HepG2 (cell line): ENCODE data around the gene KLHDC1. TPM values are rescaled to one million over a fixed set of nuclear protein-coding genes. Genes with fewer than 3 reads are reported as not detected.

Experiments
- ATAC-seq: fragments of 200-7000 bp; cut with Tn5 transposase; 3 replicates; pipeline ENCODE4 v1.9.1; 2020; ENCODE audit warnings: mild to moderate bottlenecking, moderate library complexity
- Bru-seq: library from RNA; stranded (reverse); fragments of 400-500 nt; gene quantifications from one replicate; lab custom pipeline; 2021; lab: Mats Ljungman, UMichigan
- BruChase-seq, 2 experiments: library from RNA; stranded (reverse); fragments of 400-500 nt; gene quantifications; one replicate each; lab custom pipeline; 2021; lab: Mats Ljungman, UMichigan
- BruUV-seq: library from RNA; stranded (reverse); fragments of 400-500 nt; replicated peaks from 2 replicates; lab custom pipeline; 2021; lab: Mats Ljungman, UMichigan
- CTCF ChIA-PET: fragments of 300-600 bp; formaldehyde crosslinking; extraction: SDS; loops from one replicate; lab custom pipeline; 2021; ENCODE audit warnings: low total read pairs, inconsistent platforms, low intra/inter-chr PET ratio; lab: Yijun Ruan, JAX
- POLR2A ChIA-PET: fragments of 350-600 bp; sonication (Branson Sonifier 250); formaldehyde crosslinking; loops from one replicate; lab custom pipeline; 2020; ENCODE audit warnings: antibody characterized with exemption, inconsistent platforms; lab: Yijun Ruan, JAX
- DNase-seq: peaks from one replicate; pipeline ENCODE4 v3.0.0-alpha.2; 2015; ENCODE audit warnings: low spot score
- FAIRE-seq: peaks from 3 replicates; lab custom pipeline; 2011; peaks lifted over from hg19 to GRCh38; lab: Jason Lieb, UNC
- H2AFZ ChIP-seq: one replicate; pipeline ENCODE4 v1.6.1; 2011; ENCODE audit warnings: low read length, inconsistent platforms
- H3K27ac ChIP-seq: fragments of 300-600 bp; 3 replicates; pipeline ENCODE4 v1.8.0; 2011; ENCODE audit warnings: mixed run types, mild to moderate bottlenecking, mixed read lengths, low read length, inconsistent platforms; ENCODE audit not compliant: insufficient read depth; ENCODE audit errors: extremely low read length
- H3K27me3 ChIP-seq, 2 experiments: fragments of 200-600 bp in 1 of 2; 2 replicates in 1 of 2; 3 replicates in 1 of 2; pipeline versions ENCODE4 v1.6.0 to v1.8.0; 2011; ENCODE audit warnings: low read length in 2 of 2, mild to moderate bottlenecking in 2 of 2, moderate library complexity in 2 of 2, inconsistent platforms in 1 of 2; ENCODE audit not compliant: insufficient read depth in 2 of 2, control insufficient read depth in 1 of 2
- H3K36me3 ChIP-seq, 2 experiments: fragments of 200-600 bp in 1 of 2; replicated peaks in 1 of 2; 2 replicates in 1 of 2; 3 replicates in 1 of 2; pipeline versions ENCODE4 v1.5.1 to v1.8.0; 2011; ENCODE audit warnings: low read length in 2 of 2, inconsistent platforms in 1 of 2; ENCODE audit not compliant: insufficient read depth in 2 of 2, control insufficient read depth in 1 of 2
- H3K4me1 ChIP-seq: 2 replicates; pipeline ENCODE4 v1.5.1; 2012; ENCODE audit warnings: low read length, inconsistent platforms; ENCODE audit not compliant: insufficient read depth
- H3K4me2 ChIP-seq: 2 replicates; pipeline ENCODE4 v1.6.0; 2011; ENCODE audit warnings: low read depth, low read length, inconsistent platforms
- H3K4me3 ChIP-seq, 3 experiments: fragments of 200-600 bp in 1 of 3; sonication (generic), shearing (Covaris generic) in 1 of 3; replicated peaks in 1 of 3; 2 replicates each; pipeline ENCODE4 v1.5.1; 2011 to 2016; ENCODE audit warnings: low read length in 3 of 3, inconsistent platforms in 2 of 3, low read depth in 2 of 3, mild to moderate bottlenecking in 2 of 3, control low read depth in 1 of 3, mixed read lengths in 1 of 3; ENCODE audit not compliant: insufficient read depth in 1 of 3
- H3K79me2 ChIP-seq: one replicate; pipeline ENCODE4 v1.6.1; 2011; ENCODE audit warnings: low read length, inconsistent platforms; ENCODE audit not compliant: insufficient read depth
- H3K9ac ChIP-seq: 2 replicates; pipeline ENCODE4 v1.6.0; 2011; ENCODE audit warnings: mild to moderate bottlenecking, low read depth, low read length, inconsistent platforms; ENCODE audit not compliant: insufficient read depth
- H3K9me3 ChIP-seq: 2 replicates; pipeline ENCODE4 v1.5.1; 2012; ENCODE audit warnings: mild to moderate bottlenecking, low read length
- H4K20me1 ChIP-seq: 2 replicates; pipeline ENCODE4 v1.6.0; 2011; ENCODE audit warnings: inconsistent platforms, mild to moderate bottlenecking, low read length, moderate library complexity; ENCODE audit not compliant: insufficient read depth
- ELF3 ChIP-seq: IDR thresholded peaks from 2 replicates; pipeline ENCODE4 v1.6.1; 2016; ENCODE audit warnings: missing genetic modification reagents, missing compliant biosample characterization
- ELF4 ChIP-seq: sonication (generic); formaldehyde crosslinking; IDR thresholded peaks from 2 replicates; pipeline ENCODE4 v1.5.0; 2020; ENCODE audit warnings: missing genetic modification reagents, mild to moderate bottlenecking, moderate library complexity, borderline replicate concordance
- FOXC1 ChIP-seq: sonication (generic); formaldehyde crosslinking; IDR thresholded peaks from 2 replicates; pipeline ENCODE4 v1.8.0; 2022; ENCODE audit warnings: mild to moderate bottlenecking, missing genetic modification reagents, borderline replicate concordance
- HDAC1 ChIP-seq: sonication (generic); formaldehyde crosslinking; IDR thresholded peaks from 2 replicates; pipeline ENCODE4 v1.5.1; 2020; ENCODE audit warnings: mild to moderate bottlenecking, missing genetic modification reagents
- HNF1A ChIP-seq, 2 experiments: sonication (generic) in 1 of 2; formaldehyde crosslinking in 1 of 2; IDR thresholded peaks; 2 replicates each; pipeline versions ENCODE4 v1.4.0 to v1.6.1; 2016 to 2020; ENCODE audit warnings: borderline replicate concordance in 1 of 2, low read depth in 1 of 2, mild to moderate bottlenecking in 1 of 2, missing genetic modification reagents in 1 of 2
- KLF13 ChIP-seq: sonication (generic); formaldehyde crosslinking; IDR thresholded peaks from 2 replicates; pipeline ENCODE4 v1.4.0; 2020; ENCODE audit warnings: mild to moderate bottlenecking, missing genetic modification reagents
- ZBTB1 ChIP-seq: sonication (generic); formaldehyde crosslinking; IDR thresholded peaks from 2 replicates; pipeline ENCODE4 v1.4.0; 2020; ENCODE audit warnings: missing genetic modification reagents, borderline replicate concordance
- ZNF280B ChIP-seq: sonication (generic); formaldehyde crosslinking; IDR thresholded peaks from 2 replicates; pipeline ENCODE4 v1.5.0; 2020; ENCODE audit warnings: missing genetic modification reagents, mild to moderate bottlenecking, borderline replicate concordance
- ZNF564 ChIP-seq: sonication (generic); formaldehyde crosslinking; IDR thresholded peaks from 2 replicates; pipeline ENCODE4 v1.8.1; 2023; ENCODE audit warnings: mild to moderate bottlenecking, missing genetic modification reagents
- ZNF776 ChIP-seq: sonication (generic); formaldehyde crosslinking; IDR thresholded peaks from 2 replicates; pipeline ENCODE4 v1.4.0; 2020; ENCODE audit warnings: mild to moderate bottlenecking, missing genetic modification reagents
- WGBS: methylation state at CpG from one replicate; pipeline ENCODE4 v1.1.6; 2017; ENCODE audit warnings: low lambda C conversion rate; 5-methylcytosine and 5-hydroxymethylcytosine counted together
- in situ Hi-C: cut with HindIII; loops from 2 replicates; pipeline ENCODE4 v1.10.0; 2017; ENCODE audit warnings: low pct_unique_long_range_greater_than_20kb; ENCODE audit not compliant: extremely low pct_ligation_motif_present
- intact Hi-C: fragments of 100-400 bp; cut with micrococcal nuclease; formaldehyde crosslinking; loops from one replicate; pipeline ENCODE4 v1.10.0; 2022; ENCODE audit not compliant: unreplicated experiment
- long read RNA-seq, 2 experiments: library from RNA in 1 of 2; library from polyadenylated mRNA in 1 of 2; stranded (forward) in 1 of 2; unstranded in 1 of 2; transcript quantifications; one replicate each; pipeline ENCODE4 v2.0.0, GENCODE V29; 2019 to 2022
- polyA minus RNA-seq, 3 experiments: library from RNA; depleted of rRNA, polyadenylated mRNA; stranded (reverse); fragments of >200 nt; gene quantifications; 2 replicates each; pipeline ENCODE4 v1.2.3, GENCODE V29; 2011; ENCODE audit warnings: low replicate concordance in 1 of 3
- polyA plus RNA-seq, 8 experiments: library from polyadenylated mRNA; depleted of rRNA in 3 of 8; stranded (reverse) in 7 of 8; unstranded in 1 of 8; fragments of >200 nt; fragmentation: Illumina TruSeq in 4 of 8; extraction: Trizol in 4 of 8; gene quantifications; 2 replicates each; pipeline versions ENCODE4 v1.2.1 to v1.2.3, GENCODE V29; 2011 to 2016; ENCODE audit warnings: low read depth in 4 of 8, missing spikeins in 1 of 8, mixed read lengths in 1 of 8; ENCODE audit not compliant: insufficient read depth in 1 of 8
- total RNA-seq, 5 experiments: library from RNA; depleted of rRNA; stranded (reverse); fragments of >200 nt; fragmentation: Illumina TruSeq; extraction: Trizol; gene quantifications; 2 replicates each; pipeline ENCODE4 v1.2.3, GENCODE V29; 2016; ENCODE audit warnings: low read depth in 1 of 5

The KLHDC1 gene
- total RNA-seq (2016; rRNA removed; fragmentation: Illumina TruSeq; extraction: Trizol), result 0.11 TPM in 1 of 2 replicates, not detected in the other
- 0.61 and 0.62 TPM in 2 replicates for total RNA-seq (2016; cell fraction: cytosol; rRNA removed; fragmentation: Illumina TruSeq; extraction: Trizol; ENCODE audit: low read depth)
- total RNA-seq (2016; cell fraction: insoluble cytoplasmic fraction; rRNA removed; fragmentation: Illumina TruSeq; extraction: Trizol), result 0.15 and 0.31 TPM in 2 replicates
- 0.52 TPM in 1 of 2 replicates, not detected in the other for total RNA-seq (2016; cell fraction: membrane; rRNA removed; fragmentation: Illumina TruSeq; extraction: Trizol)
- not detected in 2 replicates for total RNA-seq (2016; cell fraction: nucleus; rRNA removed; fragmentation: Illumina TruSeq; extraction: Trizol)
- 0.08 TPM in 1 of 2 replicates, not detected in the other for polyA plus RNA-seq (2011; rRNA removed)
- 0.12 TPM in 1 of 2 replicates, not detected in the other for polyA plus RNA-seq (2011; cell fraction: cytosol; rRNA removed)
- polyA plus RNA-seq (2011; cell fraction: nucleus; rRNA removed), result 0.09 TPM in 1 of 2 replicates, not detected in the other
- polyA plus RNA-seq (2012), result 0.16 and 0.19 TPM in 2 replicates
- polyA plus RNA-seq (2016; cell fraction: cytosol; fragmentation: Illumina TruSeq; extraction: Trizol; ENCODE audit: low read depth), result 0.31 TPM in 1 of 2 replicates, not detected in the other
- not detected in 2 replicates for polyA plus RNA-seq (2016; cell fraction: insoluble cytoplasmic fraction; fragmentation: Illumina TruSeq; extraction: Trizol; ENCODE audit: low read depth)
- polyA plus RNA-seq (2016; cell fraction: membrane; fragmentation: Illumina TruSeq; extraction: Trizol; ENCODE audit: low read depth), result not detected in 2 replicates
- polyA plus RNA-seq (2016; cell fraction: nucleus; fragmentation: Illumina TruSeq; extraction: Trizol; ENCODE audit: insufficient read depth, low read depth), result not detected in 2 replicates
- not detected in 2 replicates for polyA minus RNA-seq (2011; rRNA and poly(A)+ RNA removed; ENCODE audit: low replicate concordance)
- not detected in 2 replicates for polyA minus RNA-seq (2011; cell fraction: cytosol; rRNA and poly(A)+ RNA removed)
- polyA minus RNA-seq (2011; cell fraction: nucleus; rRNA and poly(A)+ RNA removed), result 0.52 TPM in 1 of 2 replicates, not detected in the other
- percentile 23 among the genes with signal in this experiment for Bru-seq, nascent RNA
- percentile 23 among the genes with signal in this experiment for BruChase-seq, experiment 1, labeled RNA remaining after a 6-hour chase
- percentile 20 among the genes with signal in this experiment for BruChase-seq, experiment 2, labeled RNA remaining after a 2-hour chase
- long read RNA-seq, experiment 1, result 0 reads
- long read RNA-seq, experiment 2, result 0 reads

- Histone ChIP-seq H3K4me1 (peaks cover 39% of the 10 kb centered on the region), H4K20me1 (no peaks in the 10 kb centered on the region), H3K27me3 (no peaks in the 10 kb centered on the region; a peak in 1 of 5 replicates), H3K27ac (peak within 1 kb of the TSS; percentile 77), H2AFZ (peak within 1 kb of the TSS; percentile 66), H3K9ac (peak within 1 kb of the TSS; percentile 88), H3K36me3 (no peaks in the 10 kb centered on the region), H3K9me3 (no peaks in the 10 kb centered on the region), H3K4me2 (peak within 1 kb of the TSS; percentile 73), H3K79me2 (no peaks in the 10 kb centered on the region), H3K4me3 (peak within 1 kb of the TSS; percentile 67 to 88 (median 75))
- WGBS, result under 1% methylated on average over 45 of the region's 88 CpGs
- ChIA-PET CTCF (no interaction called here), POLR2A (interaction anchor here (0.7 to 4.6 kb wide), 7 partner anchors 29 to 167 kb away, joined by 3 to 64 read pairs (median 3); partner anchors contain the start of genes KLHDC2 and NEMF)
- ATAC-seq (peak; percentile 83), DNase-seq (peak; percentile 66), FAIRE-seq (no peak)
- in situ Hi-C loops (loop anchor here (10.0 kb wide), 1 partner anchor 72 kb away; the partner anchor contains the start of gene KLHDC2), intact Hi-C loops (loop anchor here (2.0 to 5.0 kb wide), 3 partner anchors 51 to 159 kb away; partner anchors contain the start of genes KLHDC2 and NEMF)
- TSS peak; percentile 80 for BruUV-seq
- TF ChIP-seq ZBTB1 (CRISPR knock-in tag), result no peak
- TF ChIP-seq ELF4 (CRISPR knock-in tag), result no peak
- TF ChIP-seq FOXC1 (CRISPR knock-in tag), result peak; percentile 66; the same call in 1 of the 2 replicates
- 0 out of 2 replicates have a peak, but pooled peaks have one; percentile 35 for TF ChIP-seq HNF1A (IDR thresholded peaks at IDR 0.05; ENCODE audit: low read depth)
- TF ChIP-seq HNF1A (CRISPR knock-in tag; IDR thresholded peaks at IDR 0.05; ENCODE audit: borderline replicate concordance), result no peak; the same call in 1 of the 2 replicates
- TF ChIP-seq ELF3, result peak; percentile 22; the same call in 1 of the 2 replicates
- peak; percentile 93 for TF ChIP-seq ZNF280B
- TF ChIP-seq ZNF564 (CRISPR knock-in tag), result peak; percentile 75; the same call in 1 of the 2 replicates
- TF ChIP-seq KLF13 (CRISPR knock-in tag), result peak; percentile 81; the same call in 1 of the 2 replicates
- TF ChIP-seq ZNF776 (CRISPR knock-in tag), result peak; percentile 96
- TF ChIP-seq HDAC1 (CRISPR knock-in tag), result peak; percentile 94
Observed at GRCh38 chr14:49692811-49693734, at the start of gene KLHDC1. KLHDC1 (plus strand) TSS chr14:49693120; CDS start chr14:49693195, 75 bp downstream.
